Hematopoietic multipotent progenitor cell treated with erythropoietin and hydrocortisone succinate and interleukin-3 and kit ligand, for 6 days (in vitro differentiated cells): ENCODE data around the gene DNAH8.
"Not testable (repeated sequence)": the region's sequence is repeated elsewhere in the genome, so short reads cannot be mapped to it uniquely, and the experiment has no call there.

ENCODE experiments used
- DNase-seq: peaks from one replicate; pipeline ENCODE4 v3.0.0-alpha.2; 2015

DNAH8 gene

GRCh38 chr6:38846361-38846760 lies 131.2 kb downstream of the DNAH8 start:
- DNase-seq: no peak

DNA sequence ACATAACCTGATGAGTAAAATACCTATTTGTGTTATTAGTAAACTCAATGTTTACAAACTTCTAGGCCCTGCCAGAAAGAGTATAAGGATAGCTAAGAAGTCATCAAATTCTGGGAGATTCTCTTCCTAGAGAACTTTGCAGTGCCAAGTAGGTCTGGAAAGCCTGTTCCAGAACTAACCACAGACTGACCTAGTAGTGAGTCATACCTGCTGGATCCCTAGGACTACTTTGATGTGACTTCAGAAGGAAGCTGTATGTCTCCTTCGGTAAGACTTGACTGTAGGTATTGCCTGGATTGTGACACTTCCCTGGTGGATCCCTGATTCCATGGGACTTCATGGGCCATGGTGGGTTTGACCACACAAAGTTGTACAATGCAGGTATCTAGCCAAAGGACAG lies 131.7 kb downstream of the DNAH8 start:
- DNase-seq: no peak

- DNase-seq: no peak
Observed at GRCh38 chr6:38847497-38847896, 132.4 kb downstream of the DNAH8 start.

GRCh38 chr6:38848760-38849159 lies 133.6 kb downstream of the DNAH8 start:
- DNase-seq: no peak

- DNase-seq: no peak
Observed at GRCh38 chr6:38852215-38852614, 137.1 kb downstream of the DNAH8 start.

- DNase-seq: no peak
Observed at GRCh38 chr6:38853236-38853635, 138.1 kb downstream of the DNAH8 start.

DNA sequence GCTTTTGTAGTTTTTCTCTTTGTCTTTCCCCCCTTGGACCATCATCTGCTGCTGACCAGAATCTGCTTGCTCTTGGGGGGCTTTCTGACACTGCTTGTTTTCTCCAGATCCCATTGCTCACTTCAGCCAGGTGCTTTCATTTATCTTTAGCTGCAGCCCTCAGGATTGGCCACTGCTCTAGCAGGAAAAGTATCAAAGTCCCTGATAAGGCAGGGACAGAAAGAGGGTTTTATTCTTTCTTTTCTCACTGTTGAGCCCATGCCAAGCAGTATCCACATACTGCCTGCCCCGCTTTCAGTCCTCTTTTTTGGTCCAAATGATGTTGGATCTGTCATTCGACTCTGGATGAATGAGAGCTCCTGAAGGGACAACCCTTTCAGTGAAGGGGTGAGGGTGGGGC lies 141.4 kb downstream of the DNAH8 start:
- no peak for DNase-seq

DNA sequence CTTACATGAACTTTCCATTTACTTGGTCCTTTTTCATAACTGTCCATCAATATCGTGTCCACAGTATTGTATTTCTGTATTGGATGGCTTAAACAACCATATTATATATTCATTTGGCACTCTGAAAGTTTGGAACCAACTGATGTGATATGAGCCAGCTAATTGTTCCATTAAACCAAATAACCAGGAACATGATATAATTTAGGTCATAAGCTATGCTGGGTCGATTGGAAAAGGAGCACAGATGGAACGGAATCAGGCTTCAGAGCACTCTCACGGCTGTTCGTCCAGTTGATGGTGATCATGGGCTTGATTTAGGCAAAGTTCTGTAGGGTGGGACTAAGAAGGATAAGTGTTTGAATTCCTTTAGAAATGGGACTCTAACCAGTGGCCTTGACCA lies 142.7 kb downstream of the DNAH8 start:
- DNase-seq: no peak

DNA sequence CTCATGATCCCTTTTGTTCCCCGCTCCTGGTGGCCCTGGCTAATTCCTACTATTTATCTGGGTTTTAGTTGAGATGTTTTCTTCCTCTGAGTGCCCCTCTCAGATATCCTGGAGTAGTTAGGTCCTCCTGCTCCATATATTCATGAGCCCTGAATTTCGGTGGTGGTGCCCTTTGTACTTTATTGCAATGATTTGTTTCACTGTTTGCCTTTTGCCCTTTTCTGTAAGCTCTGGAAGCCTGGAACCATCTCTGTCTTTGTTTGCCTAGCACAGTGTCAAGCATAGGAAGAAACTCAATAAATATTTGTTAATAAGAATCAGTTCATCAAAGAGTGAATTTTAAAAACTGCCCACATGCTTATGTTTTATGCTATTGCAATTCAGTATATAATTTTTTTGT lies 144.9 kb downstream of the DNAH8 start:
- DNase-seq: no peak

DNA sequence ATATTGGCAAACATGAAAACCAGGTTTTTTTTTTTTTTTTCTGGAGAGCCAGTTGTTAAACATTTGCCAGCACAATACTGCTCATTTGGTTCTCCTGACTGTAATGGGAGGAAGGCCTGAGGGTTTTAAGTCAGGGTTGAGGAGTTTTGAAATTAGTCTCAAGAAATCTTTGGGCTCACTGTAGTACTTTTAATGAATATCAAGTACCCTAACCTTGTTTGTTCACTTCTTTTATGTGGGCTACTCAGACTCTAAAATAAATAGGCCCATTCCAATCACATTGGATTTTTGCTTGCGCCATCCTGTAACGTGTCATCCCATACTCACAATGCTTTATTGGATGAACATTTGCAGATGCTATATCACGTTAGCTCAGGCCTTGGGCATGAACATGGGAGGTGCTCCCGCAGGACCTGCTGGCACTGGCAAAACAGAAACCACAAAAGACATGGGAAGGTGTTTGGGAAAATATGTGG lies 146.9 kb downstream of the DNAH8 start:
- no peak for DNase-seq

DNA sequence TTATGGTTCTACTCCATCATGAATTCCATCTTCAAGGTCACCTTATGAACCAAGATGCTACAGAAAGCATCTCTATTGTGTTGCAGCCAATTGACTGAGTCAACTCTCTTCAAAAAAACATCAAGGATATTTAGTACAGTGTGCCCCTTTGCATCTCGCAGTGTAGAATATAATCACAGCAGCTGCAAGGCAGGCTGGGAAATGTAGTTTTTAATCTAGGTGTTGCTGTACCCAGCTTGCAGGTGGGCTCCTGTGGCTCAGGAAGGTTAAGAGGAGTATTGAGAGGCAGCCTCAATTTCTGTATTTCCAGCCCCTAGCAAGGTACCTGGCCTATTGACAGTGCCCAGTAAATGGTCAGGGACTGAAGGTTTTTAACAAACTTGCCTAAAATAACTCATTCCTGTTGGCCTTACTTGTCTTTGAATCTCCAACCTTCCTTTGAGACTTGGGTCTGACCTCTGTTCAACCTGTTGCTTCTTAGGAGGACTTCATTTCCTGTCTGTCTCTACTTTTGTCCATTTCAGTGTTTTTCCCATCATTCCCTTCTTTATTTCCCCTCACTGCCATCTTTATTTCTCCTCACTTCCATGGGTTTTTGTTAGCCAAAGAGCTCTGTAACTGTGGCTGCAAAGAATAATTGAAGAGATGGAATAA lies 150.5 kb downstream of the DNAH8 start:
- DNase-seq: no peak

- no peak for DNase-seq
Observed at GRCh38 chr6:38867726-38868125, 152.6 kb downstream of the DNAH8 start.

DNA sequence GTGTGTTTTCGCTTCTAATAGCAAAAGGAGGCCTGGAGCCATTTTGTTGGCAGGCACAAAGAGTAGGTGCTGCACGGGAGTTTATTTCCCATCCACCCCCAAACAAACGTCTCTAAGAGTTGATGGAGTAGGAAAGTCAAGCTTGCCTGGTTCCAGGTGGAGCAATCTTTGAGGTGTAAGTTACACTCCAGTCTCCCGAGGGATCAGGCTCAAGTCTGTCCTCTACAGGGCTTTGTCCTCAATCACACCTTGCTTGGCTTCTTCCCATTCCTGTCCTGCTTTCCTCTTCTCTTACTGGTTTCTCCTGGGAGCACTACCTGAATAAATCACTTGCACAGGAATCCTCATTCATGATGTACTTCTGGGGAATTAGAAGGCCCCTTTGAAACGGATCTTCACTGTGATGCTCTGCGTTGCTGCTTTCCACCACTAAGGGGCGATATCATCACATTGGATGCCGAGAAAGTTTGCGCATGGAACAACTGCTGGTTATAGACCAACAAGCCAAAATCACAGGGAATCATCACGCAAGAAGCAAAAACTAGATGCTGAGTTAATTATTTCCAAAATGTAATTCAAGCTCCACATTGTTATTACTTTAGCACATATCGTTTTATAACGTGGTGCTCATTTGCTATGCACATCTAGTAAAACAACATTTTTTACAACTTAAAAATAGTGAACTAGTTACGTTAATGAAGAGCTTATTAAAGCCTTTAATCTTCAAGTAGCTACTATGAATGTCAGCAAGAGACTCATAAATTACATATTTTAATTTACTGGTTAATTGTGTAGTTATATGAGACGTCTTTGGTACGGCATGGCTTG lies 156.8 kb downstream of the DNAH8 start:
- peak; percentile 74 for DNase-seq

DNA sequence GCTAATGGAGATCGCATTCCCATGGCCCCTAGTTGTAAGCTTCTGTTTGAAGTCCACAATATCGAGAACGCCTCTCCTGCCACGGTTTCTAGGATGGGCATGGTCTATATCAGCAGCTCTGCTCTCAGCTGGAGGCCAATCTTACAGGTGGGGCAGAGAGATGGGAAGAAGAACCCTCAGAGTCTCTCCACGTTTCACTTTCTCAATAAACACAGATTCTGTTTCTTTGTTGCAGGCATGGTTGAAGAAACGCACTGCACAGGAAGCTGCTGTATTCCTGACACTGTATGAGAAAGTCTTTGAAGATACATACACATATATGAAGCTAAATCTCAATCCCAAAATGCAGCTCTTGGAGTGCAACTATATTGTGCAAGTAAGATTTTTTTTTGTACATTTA lies 157.9 kb downstream of the DNAH8 start:
- DNase-seq: no peak

- not testable (repeated sequence) for DNase-seq
Observed at GRCh38 chr6:38873816-38874215, 158.7 kb downstream of the DNAH8 start.

GRCh38 chr6:38876475-38876874 lies 161.4 kb downstream of the DNAH8 start:
- peak; percentile 17 for DNase-seq

DNA sequence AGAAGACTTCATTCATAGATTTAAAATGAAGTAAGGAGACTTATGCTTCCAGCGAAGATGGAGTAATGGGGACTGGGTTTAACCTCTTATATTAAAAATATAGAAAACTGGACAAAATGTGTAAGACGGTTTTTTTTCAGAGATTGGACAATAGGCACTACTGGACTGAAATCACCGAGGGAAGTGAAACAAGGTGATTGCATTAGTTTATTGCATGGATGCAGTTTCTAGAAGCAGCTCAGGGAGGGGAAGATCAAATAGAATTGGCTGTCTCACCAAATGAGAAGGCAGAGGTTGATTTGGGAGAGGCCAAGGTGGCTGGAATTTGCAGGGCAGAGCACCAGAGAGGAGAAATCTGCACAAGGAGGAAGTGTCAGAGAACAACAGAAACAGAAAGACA lies 162.6 kb downstream of the DNAH8 start:
- DNase-seq: no peak

DNA sequence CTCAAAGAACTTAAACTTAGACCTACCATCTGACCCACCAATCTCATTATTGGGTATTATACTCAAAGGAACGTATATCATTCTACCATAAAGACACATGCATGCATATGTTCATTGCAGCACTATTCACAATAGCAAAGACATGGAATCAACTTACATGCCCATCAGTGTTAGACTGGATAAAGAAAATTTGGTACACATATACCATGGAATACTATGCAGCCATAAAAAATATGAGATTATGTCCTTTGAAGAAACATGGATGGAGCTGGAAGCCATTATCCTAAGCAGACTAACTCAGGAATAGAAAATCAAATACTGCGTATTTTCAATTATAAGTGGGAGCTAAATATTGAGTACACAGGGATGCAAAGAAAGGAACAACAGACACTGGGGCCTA lies 167.0 kb downstream of the DNAH8 start:
- DNase-seq: no peak

DNA sequence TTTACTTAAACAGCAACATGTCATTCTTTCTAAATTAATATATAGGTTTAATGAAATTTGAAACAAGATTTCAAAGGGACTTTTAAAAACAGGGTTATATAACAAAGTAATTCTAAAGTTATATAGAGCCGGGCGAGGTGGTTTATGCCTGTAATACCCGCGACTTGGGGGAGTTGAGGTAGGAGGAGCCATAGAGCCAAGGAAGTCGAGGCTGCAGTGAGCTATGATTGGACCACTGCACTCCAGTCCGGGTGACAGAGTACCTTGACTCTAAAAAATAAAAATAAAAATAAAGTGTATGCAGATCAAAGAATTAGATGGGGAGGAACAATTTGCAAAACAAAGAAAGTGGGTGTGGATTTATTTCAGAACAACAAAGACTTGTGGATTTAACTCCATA lies 182.4 kb downstream of the DNAH8 start:
- no peak for DNase-seq

GRCh38 chr6:38901802-38902522 lies 186.9 kb downstream of the DNAH8 start:
- DNase-seq: no peak

DNA sequence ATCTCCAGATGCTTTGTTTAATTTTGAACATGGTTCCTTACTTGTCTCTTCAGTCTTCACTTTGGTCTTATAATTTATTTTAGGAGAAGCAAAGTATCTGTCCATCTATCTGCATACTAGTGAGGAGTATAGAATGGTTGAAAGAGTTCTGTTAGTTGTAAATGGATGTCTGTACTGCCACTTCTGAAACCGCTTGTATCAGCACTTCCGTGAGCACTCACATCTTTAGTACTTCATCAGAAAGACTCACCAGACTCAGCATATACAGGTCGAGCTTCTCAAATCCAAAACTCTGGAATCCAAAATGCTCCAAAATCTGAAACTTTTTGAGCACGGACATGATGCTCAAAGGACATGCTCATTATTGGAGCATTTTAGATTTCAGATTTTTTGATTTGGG lies 191.5 kb downstream of the DNAH8 start:
- DNase-seq: no peak

DNA sequence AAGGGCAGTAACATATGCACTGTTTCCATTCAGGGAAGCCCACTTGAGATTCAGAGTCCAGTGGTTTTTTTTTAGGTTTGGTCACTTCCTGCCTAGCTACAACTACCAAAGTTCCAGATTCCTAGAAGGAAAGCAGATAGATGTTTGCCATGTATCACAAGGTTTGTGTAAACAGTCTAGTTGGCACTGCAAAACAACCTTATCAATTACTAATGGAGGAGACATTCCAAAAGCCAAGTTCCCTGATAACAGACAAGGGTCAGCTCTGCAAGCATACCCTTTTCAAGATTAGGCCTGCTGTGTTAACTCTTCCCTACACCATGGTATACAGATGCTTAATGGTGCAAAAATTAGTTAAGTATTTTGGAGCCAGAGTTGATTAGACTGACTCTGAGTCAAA lies 192.2 kb downstream of the DNAH8 start:
- DNase-seq: no peak

DNA sequence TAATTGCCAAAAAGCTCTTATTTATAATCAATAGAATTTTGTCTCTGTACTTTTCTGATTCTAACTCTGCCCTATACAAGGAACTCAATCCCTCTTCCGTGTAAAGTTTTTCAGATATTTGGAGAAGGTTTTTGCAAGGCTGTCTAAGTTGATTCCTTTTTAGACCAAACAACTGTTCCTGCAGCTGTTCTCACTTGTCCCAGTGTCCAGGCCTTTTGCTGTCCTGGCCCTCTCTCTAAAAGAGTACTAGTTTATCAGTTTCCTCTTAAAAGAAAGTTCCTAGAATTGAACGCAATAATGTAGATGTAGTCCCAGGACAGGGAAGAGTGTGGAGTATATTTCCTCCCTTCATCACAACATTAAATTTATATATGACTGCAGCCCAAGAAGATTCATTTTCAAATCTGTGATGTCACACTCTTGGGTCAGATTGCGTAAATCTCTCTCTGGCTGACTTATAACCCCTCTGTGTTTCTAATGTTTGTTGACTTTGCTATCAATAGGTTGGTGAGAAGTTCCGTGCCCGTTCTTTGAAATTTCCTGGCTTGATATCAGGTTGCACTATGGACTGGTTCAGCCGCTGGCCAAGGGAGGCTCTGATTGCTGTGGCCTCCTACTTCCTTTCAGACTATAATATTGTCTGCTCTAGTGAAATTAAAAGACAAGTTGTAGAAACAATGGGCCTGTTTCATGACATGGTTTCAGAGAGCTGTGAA lies 194.1 kb downstream of the DNAH8 start:
- DNase-seq: no peak
